ENCODE data around the gene NMRK1.

DNA sequence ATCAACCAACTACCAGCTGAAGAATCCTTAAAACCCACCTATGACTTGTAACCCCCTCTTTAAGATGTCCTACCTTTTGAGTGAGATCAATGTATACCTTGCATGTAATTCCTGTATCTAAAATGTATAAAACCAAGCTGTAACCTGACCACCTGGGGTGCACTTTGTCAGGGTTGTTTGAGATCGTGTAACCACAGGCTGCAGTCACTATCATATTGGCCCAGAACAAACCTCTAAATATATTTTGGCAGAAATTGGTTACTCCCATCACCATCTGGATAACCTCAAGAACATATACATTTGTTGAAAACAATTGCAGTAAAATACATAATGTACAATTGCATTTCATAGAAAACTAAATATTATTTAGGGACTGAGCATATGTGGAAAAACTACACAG lies 68.3 kb downstream of the NMRK1 start:
- TF ChIP-seq, protein P1, sequence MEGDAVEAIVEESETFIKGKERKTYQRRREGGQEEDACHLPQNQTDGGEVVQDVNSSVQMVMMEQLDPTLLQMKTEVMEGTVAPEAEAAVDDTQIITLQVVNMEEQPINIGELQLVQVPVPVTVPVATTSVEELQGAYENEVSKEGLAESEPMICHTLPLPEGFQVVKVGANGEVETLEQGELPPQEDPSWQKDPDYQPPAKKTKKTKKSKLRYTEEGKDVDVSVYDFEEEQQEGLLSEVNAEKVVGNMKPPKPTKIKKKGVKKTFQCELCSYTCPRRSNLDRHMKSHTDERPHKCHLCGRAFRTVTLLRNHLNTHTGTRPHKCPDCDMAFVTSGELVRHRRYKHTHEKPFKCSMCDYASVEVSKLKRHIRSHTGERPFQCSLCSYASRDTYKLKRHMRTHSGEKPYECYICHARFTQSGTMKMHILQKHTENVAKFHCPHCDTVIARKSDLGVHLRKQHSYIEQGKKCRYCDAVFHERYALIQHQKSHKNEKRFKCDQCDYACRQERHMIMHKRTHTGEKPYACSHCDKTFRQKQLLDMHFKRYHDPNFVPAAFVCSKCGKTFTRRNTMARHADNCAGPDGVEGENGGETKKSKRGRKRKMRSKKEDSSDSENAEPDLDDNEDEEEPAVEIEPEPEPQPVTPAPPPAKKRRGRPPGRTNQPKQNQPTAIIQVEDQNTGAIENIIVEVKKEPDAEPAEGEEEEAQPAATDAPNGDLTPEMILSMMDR (IDR thresholded peaks at IDR 0.05) = no peak
- no peak for TF ChIP-seq POLR2A (IDR thresholded peaks at IDR 0.05)
